GM19240 (cell line): ENCODE results near the gene GAB1.
"Not testable (repeated sequence)": the region's sequence is repeated elsewhere in the genome, so short reads cannot be mapped to it uniquely, and the experiment has no call there.

Source experiments
- DNase-seq: peaks from one replicate; pipeline ENCODE4 v3.0.0; 2011; ENCODE audit warnings: low spot score; ENCODE audit not compliant: insufficient read length

The GAB1 gene

DNA sequence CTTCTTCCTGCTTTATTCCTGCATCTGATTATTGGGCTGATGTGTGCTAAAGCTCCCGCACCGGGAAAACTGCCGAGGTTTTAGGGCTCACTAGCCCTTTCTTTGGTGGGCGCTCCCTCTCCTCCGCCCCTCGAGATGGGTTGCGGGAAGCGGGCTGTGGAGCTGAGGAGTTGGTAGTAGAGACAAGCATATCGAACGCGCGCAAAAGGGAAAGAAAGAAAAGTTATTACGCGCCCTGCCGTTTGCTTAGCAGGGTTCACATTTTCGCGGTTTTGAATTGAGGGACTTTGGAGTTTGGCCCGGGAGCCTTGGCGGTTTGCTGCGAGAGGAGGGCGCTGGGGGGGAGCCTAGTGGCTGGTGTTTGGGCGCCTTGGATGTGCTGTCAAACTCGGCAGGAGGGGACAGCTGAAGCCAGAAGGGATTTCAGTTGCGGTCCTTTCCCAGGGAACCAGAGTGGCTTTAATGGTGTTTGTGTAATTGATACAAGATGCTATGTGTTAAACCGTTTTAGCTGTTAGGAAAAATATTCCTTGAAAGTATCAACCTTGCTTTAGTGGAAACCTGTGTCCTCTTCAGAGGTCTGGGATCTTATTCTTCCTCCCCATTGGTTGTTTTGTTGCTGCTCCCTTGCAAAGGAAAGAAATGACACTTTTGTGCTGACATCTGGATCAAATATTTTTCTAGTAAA is 1.1 kb downstream of the GAB1 start:
- DNase-seq, result no peak

GRCh38 chr4:143338313-143338712 is 1.6 kb downstream of the GAB1 start:
- no peak for DNase-seq

GRCh38 chr4:143339497-143339896 is 2.8 kb downstream of the GAB1 start:
- no peak for DNase-seq

- DNase-seq, result no peak
Measured at GRCh38 chr4:143341186-143341755, 4.6 kb downstream of the GAB1 start.

DNA sequence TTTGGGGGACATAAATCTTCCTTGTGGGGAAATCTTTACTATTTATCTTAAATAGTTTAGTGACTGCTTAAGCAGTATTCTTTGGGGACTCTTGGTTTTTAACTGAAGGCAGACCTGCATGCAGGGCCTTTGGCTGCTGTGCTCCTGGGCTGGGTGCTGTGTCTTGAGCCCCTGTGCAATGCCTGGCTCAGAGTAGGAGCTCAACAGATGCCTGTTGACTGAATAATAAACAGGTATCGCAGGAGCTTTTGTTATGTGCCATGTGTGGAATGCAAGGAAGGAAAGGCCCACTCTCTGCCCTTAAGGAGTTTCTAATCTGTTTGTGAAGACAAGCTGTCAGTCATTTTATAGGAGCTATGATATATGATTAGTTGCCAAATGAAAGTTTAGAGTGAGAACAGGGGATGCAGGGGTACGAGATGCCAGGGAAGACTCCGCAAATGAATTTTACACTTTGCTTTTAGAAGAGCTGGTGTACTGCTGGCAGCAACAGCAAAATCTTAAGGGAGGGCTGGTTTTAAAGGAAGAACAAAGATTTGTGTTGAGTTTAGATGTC is 6.7 kb downstream of the GAB1 start:
- DNase-seq, result no peak

- no peak for DNase-seq
Measured at GRCh38 chr4:143344041-143344440, 7.4 kb downstream of the GAB1 start.

- no peak for DNase-seq
Measured at GRCh38 chr4:143344774-143345173, 8.1 kb downstream of the GAB1 start.

GRCh38 chr4:143345356-143345755 is 8.7 kb downstream of the GAB1 start:
- no peak for DNase-seq

DNA sequence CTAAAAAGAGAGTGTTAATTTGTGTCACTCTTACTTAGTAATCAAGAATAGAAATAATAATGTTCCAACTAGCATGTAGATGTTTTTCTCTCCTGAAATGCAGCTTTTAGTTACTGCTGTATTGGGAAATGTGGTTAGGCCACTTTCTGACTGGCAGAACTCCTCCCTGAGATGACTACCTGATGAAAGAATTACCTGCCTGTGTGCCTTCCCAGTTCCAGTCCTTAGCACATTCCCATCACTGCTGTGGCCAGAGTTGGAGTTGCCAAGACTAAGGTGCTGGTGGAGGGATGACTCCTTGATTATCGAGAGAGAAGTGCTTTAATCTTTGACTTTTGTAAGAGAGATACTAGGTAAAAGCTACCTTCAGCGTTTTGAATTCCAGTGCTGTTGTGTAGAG is 9.5 kb downstream of the GAB1 start:
- DNase-seq, result no peak

DNA sequence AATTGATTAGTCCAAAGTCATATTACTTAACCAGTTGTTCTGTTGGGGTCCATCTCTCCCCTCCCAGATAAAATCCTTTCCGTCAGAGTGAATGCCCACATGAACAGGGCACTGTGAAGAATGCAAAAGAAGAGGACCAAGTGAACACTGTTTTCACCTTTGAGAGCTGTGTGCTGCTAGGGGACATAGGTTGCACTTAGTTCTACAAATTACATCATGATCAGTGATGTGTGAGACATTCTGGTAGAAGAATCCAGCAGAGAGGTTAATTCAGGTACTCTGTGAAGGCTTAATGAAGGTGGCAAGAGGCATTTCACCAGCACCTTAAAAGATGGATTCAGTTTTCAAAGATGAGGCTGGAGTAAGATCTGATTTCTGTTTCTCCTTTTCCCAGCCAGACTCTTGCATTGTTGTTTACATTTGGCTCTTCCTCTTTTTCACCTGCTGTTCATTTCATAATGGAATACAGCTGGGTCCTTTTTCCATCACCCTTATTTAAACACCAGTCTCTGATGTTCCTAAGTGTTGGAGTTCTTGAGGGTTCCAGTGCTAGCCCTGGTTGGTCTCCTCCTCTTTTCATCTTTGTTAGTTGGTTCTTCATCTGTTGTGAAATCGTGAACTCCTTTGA is 10.9 kb downstream of the GAB1 start:
- no peak for DNase-seq

DNA sequence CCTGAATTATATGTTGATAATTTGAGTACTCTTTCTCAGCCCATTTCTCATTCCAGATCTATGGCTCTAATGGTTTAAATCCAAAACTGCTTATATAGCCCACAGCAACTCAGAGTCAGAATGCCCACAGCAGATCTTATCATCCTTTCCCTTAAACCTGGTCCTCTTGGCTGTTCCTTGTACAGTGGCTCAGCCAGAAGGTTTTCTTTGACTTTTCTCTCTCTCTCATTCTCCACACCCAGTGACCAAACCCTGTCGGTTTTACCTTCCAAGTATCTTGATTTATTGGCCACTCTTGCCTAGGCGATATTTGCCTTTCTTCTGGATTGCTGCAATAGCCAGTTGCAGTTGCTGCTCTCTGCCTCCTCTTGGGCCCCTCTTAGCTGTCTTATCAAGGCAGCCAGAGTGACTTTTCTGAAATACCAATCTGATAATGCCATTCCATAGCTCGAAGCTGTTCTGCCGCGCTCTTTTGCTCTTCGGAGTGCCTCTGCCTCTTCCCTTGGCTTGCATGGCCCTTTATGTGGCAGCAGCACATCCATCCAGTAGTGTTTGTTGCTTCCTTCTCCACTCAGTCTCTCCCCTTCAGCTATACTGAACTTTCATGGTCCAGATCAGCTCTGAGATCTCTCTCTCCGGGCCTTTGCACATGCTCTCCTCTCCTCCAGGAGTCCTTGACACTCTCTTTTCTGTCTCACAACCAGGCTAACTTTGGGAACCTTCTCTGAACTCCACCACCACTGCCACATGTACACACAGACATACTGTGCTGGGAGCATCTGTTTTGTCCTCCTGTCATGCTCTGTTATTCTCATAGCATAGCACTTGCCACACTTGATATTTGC is 11.8 kb downstream of the GAB1 start:
- no peak for DNase-seq

GRCh38 chr4:143349858-143350527 is 13.3 kb downstream of the GAB1 start:
- DNase-seq, result not testable (repeated sequence)

- DNase-seq, result no peak
Measured at GRCh38 chr4:143351149-143351691, 14.5 kb downstream of the GAB1 start.

DNA sequence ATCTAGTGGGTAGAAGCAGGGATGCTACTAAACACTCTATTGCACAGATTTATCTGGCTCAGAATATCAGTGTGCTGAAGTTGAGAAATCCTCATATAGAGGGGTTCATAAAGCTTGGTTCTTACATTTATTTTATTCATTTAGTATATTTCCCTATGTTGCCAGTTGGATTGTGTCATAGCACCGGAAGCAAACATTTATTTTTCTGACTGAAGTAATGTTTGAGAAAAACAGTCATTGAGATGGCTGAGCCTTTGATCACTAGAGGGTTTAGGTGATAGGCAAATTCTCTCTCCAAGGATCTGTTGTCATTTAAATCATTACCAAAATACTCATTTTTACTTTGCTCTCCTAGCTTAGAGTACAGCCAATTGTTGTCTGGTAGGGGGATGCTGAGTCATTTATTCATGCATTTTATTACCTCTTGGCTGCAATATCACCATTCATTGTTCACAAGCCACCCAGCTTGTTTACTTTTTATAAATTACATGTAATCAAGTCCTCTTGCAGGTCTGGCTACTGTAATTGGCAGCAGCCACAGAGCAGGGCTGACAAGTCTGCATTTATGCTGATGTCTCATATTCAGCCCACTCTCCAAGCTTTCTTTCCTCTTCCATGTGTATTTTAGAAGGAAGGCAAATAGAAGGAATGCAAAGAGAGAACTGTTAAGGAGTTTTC is 15.2 kb downstream of the GAB1 start:
- DNase-seq, result no peak

DNA sequence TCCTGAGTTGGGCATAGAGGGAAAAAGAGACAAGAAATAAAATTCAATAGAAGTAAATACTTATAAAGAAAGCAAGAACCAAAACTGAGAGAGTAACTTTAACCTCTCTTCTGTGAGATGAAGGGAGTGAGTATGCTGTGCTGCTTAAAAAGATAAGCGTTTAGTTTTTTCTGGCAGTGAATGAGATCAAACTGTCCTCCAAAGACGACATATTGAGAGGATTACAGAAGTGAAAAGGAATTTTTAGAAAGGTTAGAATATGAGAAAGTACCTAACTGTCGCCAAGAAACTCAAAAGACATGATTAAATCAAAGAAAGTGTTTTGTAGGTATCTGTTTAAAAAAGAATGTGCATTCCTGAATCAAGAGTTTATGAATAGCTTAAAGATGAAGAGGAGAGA is 16.0 kb downstream of the GAB1 start:
- no peak for DNase-seq

DNA sequence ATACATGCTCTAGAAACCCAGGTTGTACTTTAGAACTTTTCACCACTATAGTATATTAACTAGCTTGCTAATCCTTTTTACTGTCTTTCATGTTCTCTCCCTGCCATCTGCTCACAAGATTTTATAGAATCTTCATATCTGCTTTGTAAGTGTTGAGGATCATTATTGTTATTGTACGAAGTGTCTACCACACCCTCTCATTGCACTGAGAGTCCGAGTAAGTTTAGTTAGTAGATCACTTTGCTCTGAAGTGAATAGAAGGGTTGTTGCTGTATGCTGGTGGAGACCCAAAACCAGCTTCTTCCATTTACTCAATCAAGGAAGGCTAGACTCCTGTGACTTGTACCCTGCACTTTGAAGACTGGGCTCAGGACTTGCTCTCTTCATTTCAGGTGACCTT is 17.1 kb downstream of the GAB1 start:
- DNase-seq, result no peak

DNA sequence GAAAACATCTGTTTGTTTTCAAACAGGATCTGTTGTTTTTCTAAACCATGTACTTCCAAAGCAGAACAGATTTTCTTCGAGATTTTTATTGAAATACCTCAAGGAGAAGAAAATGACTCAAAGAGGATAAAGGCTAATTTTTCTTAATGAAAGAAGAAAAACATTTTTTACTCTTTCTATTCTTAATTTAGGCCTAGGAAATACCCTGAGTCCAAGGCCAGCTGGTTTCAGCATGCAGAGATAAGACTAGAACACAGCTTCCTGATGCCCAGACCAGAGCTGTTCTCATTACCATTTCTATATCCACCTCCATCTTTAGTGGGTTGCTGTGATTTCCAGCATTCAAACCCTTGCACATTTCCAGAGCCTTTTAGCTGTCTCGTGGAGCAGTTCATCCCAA is 18.3 kb downstream of the GAB1 start:
- DNase-seq, result no peak

DNA sequence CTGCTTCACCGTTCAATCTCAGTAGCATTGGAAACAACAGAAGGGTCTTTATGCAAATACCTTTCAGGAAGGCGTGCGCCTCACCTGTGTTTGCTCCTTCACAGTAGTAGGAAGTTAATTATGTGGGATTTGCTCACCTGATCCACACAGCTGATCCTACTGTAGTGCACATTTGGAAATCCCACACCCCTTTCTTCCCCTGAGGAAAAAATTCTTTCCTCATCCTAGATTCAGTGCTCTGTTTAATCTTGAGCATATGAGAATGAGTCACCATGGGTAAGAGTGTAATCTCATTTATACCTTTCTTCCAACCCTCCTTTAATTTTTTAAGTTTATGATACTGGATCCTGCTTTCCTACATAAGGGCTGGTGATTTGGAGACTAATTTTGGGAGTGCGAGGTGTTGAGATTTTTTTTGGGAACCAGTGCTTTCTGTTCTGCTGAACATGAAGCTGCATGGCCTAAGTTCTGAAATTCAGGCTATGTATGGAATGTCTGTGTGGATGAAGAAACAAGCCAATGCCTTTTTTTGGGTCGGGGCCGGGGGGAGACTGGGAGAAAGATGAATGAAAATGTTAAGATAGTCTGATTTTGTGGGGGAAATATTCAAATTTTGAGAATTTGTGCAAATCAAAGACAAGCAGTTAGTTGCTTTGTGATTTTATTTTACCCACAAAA is 19.0 kb downstream of the GAB1 start:
- DNase-seq, result no peak

- DNase-seq, result no peak
Measured at GRCh38 chr4:143356493-143356892, 19.8 kb downstream of the GAB1 start.
